PC-9 (cell line): Measurements from ENCODE around the gene STARD13.

Experiments
- CTCF ChIP-seq: fragments of 200-600 bp; sonication (generic); conservative IDR thresholded peaks from 2 replicates; pipeline ENCODE4 v1.6.1; 2017; ENCODE audit warnings: mixed run types, antibody characterized with exemption, mild to moderate bottlenecking, moderate library complexity
- EZH2 ChIP-seq: fragments of 200-600 bp; sonication (generic); IDR thresholded peaks from 2 replicates; pipeline ENCODE4 v1.8.0; 2017; ENCODE audit warnings: antibody characterized with exemption, low read depth

GRCh38 chr13:33323801-33324510, 38.4 kb upstream of the STARD13 start:
- TF ChIP-seq CTCF (no peak), EZH2 (no peak)
